Endothelial cell of umbilical vein (primary cell): ENCODE results near the gene KIR3DL3. TPM values are rescaled to one million over a fixed set of nuclear protein-coding genes. Genes with fewer than 3 reads are reported as not detected.
"Not testable (repeated sequence)": the region's sequence is repeated elsewhere in the genome, so short reads cannot be mapped to it uniquely, and the experiment has no call there.

ENCODE experiments used
- BruUV-seq: library from RNA; stranded (reverse); fragments of 400-500 nt; replicated peaks from 2 replicates; lab custom pipeline; 2021; lab: Mats Ljungman, UMichigan
- CTCF ChIA-PET: fragments of 300-600, 350-600 bp; sonication (Branson Sonifier 250); formaldehyde crosslinking; loops from one replicate; lab custom pipeline; 2021; ENCODE audit warnings: antibody characterized with exemption, inconsistent platforms; lab: Charles Lee
- POLR2A ChIA-PET: fragments of 300-600, 350-600 bp; sonication (Branson Sonifier 250); formaldehyde crosslinking; loops from one replicate; lab custom pipeline; 2021; ENCODE audit warnings: antibody characterized with exemption, inconsistent platforms; lab: Charles Lee
- DNase-seq: peaks from one replicate; pipeline ENCODE4 v3.0.0-alpha.2; 2011; ENCODE audit warnings: low read depth, low spot score
- FAIRE-seq: peaks from 2 replicates; lab custom pipeline; 2011; peaks lifted over from hg19 to GRCh38; lab: Jason Lieb, UNC
- H2AFZ ChIP-seq: 2 replicates; pipeline ENCODE4 v1.6.0; 2012; ENCODE audit warnings: low read depth, low read length, control low read depth, inconsistent platforms
- H3K27ac ChIP-seq: 2 replicates; pipeline ENCODE4 v1.5.1; 2011; ENCODE audit warnings: low read depth, mild to moderate bottlenecking, control low read depth, low read length, moderate library complexity; ENCODE audit not compliant: insufficient read depth
- H3K27me3 ChIP-seq, 2 experiments: 2 replicates each; pipeline versions ENCODE4 v1.6.0 to v1.6.1; 2011; ENCODE audit warnings: low read length in 2 of 2, mixed read lengths in 1 of 2; ENCODE audit not compliant: control insufficient read depth in 2 of 2, insufficient read depth in 2 of 2
- H3K36me3 ChIP-seq, 2 experiments: 2 replicates in 1 of 2; 3 replicates in 1 of 2; pipeline ENCODE4 v1.5.1; 2011; ENCODE audit warnings: low read length in 2 of 2, mild to moderate bottlenecking in 1 of 2, moderate library complexity in 1 of 2; ENCODE audit not compliant: control insufficient read depth in 2 of 2, insufficient read depth in 2 of 2; ENCODE audit errors: extremely low read depth in 1 of 2
- H3K4me1 ChIP-seq: 3 replicates; pipeline ENCODE4 v1.5.1; 2011; ENCODE audit warnings: mild to moderate bottlenecking, low read length; ENCODE audit not compliant: control insufficient read depth, insufficient read depth; ENCODE audit errors: extremely low read depth
- H3K4me2 ChIP-seq: 2 replicates; pipeline ENCODE4 v1.6.1; 2011; ENCODE audit warnings: low read length, control low read depth, mixed read lengths; ENCODE audit not compliant: insufficient read depth
- H3K4me3 ChIP-seq, 3 experiments: fragments of 200-600 bp in 1 of 3; sonication (generic), shearing (Covaris generic) in 1 of 3; replicated peaks in 1 of 3; 2 replicates each; pipeline ENCODE4 v1.5.1; 2011 to 2016; ENCODE audit warnings: control low read depth in 3 of 3, low read length in 3 of 3, mild to moderate bottlenecking in 2 of 3, inconsistent platforms in 1 of 3, low read depth in 1 of 3, moderate library complexity in 1 of 3; ENCODE audit not compliant: insufficient read depth in 1 of 3
- H3K79me2 ChIP-seq: 2 replicates; pipeline ENCODE4 v1.6.0; 2012; ENCODE audit warnings: low read length, inconsistent platforms; ENCODE audit not compliant: control insufficient read depth, insufficient read depth
- H3K9ac ChIP-seq: replicated peaks from 2 replicates; pipeline ENCODE3; 2011; ENCODE audit warnings: low read length, control low read depth; ENCODE audit not compliant: insufficient read depth; ENCODE audit errors: extremely low read depth
- H3K9me1 ChIP-seq: replicated peaks from 3 replicates; pipeline ENCODE4 v1.6.0; 2011; ENCODE audit warnings: mild to moderate bottlenecking, low read length; ENCODE audit not compliant: control insufficient read depth, insufficient read depth; ENCODE audit errors: extremely low read depth
- H3K9me3 ChIP-seq: replicated peaks from 2 replicates; pipeline ENCODE4 v1.5.1; 2012; ENCODE audit warnings: low read length, inconsistent platforms; ENCODE audit not compliant: control insufficient read depth, insufficient read depth
- H4K20me1 ChIP-seq: replicated peaks from 2 replicates; pipeline ENCODE3; 2011; ENCODE audit warnings: mild to moderate bottlenecking, low read length; ENCODE audit not compliant: control insufficient read depth, insufficient read depth; ENCODE audit errors: extremely low read depth
- EZH2 ChIP-seq: IDR thresholded peaks from 2 replicates; pipeline ENCODE4 v1.6.1; 2012; ENCODE audit warnings: borderline replicate concordance, low read depth, mild to moderate bottlenecking, moderate library complexity, low read length, inconsistent platforms; ENCODE audit not compliant: severe bottlenecking
- FOS ChIP-seq: IDR thresholded peaks from 2 replicates; pipeline ENCODE4 v1.6.1; 2011; ENCODE audit warnings: mild to moderate bottlenecking, low read length, moderate library complexity, borderline replicate concordance; ENCODE audit not compliant: insufficient read depth
- GATA2 ChIP-seq: IDR thresholded peaks from 2 replicates; pipeline ENCODE4 v1.7.0; 2011; ENCODE audit warnings: low read depth, mild to moderate bottlenecking, moderate library complexity, mixed read lengths, low read length; ENCODE audit not compliant: insufficient read length, insufficient read depth
- JUN ChIP-seq: IDR thresholded peaks from 2 replicates; pipeline ENCODE4 v1.6.1; 2011; ENCODE audit warnings: borderline replicate concordance, low read depth; ENCODE audit not compliant: insufficient read length, insufficient read depth
- MYC ChIP-seq: IDR thresholded peaks from one replicate; pipeline ENCODE4 v1.6.1; 2011; ENCODE audit warnings: mild to moderate bottlenecking, low read depth, low read length
- POLR2A ChIP-seq: IDR thresholded peaks from 2 replicates; pipeline ENCODE4 v1.6.1; 2012; ENCODE audit warnings: low read depth, mild to moderate bottlenecking, control low read depth, low read length
- POLR2AphosphoS5 ChIP-seq: IDR thresholded peaks from 2 replicates; pipeline ENCODE4 v1.6.1; 2012; ENCODE audit warnings: low read depth, mild to moderate bottlenecking, control low read depth, low read length, moderate library complexity; ENCODE audit not compliant: insufficient read depth
- dilution Hi-C: fragments of 300-500 bp; cut with MboI; formaldehyde crosslinking; loops from one replicate; pipeline ENCODE4 v1.15.0; 2019; ENCODE audit warnings: low sequenced_read_pairs; ENCODE audit not compliant: extremely low pct_ligation_motif_present
- intact Hi-C: fragments of 100-400 bp; cut with micrococcal nuclease; formaldehyde crosslinking; loops from one replicate; pipeline ENCODE4 v1.10.0; 2022
- polyA plus RNA-seq, 4 experiments: library from polyadenylated mRNA; depleted of rRNA in 3 of 4; stranded (reverse) in 3 of 4; unstranded in 1 of 4; fragments of >200 nt; gene quantifications; 2 replicates each; pipeline versions ENCODE4 v1.2.1 to v1.2.3, GENCODE V29; 2011 to 2012; ENCODE audit warnings: missing spikeins in 1 of 4
- total RNA-seq: library from RNA; stranded (reverse); gene quantifications from 2 replicates; pipeline ENCODE4 v1.2.3, GENCODE V29; 2021
- TF ChIP-seq, protein P1 (sequence below): IDR thresholded peaks from 2 replicates; pipeline ENCODE4 v1.6.1; 2011; ENCODE audit not compliant: insufficient read depth, insufficient read length
- TF ChIP-seq, protein P2 (sequence below), 2 donors: IDR thresholded peaks; 1 replicate in 1 of 2; 2 replicates in 1 of 2; pipeline ENCODE4 v1.5.1; 2011; ENCODE audit warnings: low read length in 2 of 2, mild to moderate bottlenecking in 2 of 2, moderate library complexity in 2 of 2, control low read depth in 1 of 2, inconsistent platforms in 1 of 2, low read depth in 1 of 2; ENCODE audit not compliant: insufficient read depth in 1 of 2; ENCODE audit errors: extremely low read depth in 1 of 2

KIR3DL3 gene
- total and polyA plus RNA-seq, 2 donors (not counting 3 experiments of a cell fraction or from before 2014, with no cell fraction given): not detected

DNA sequence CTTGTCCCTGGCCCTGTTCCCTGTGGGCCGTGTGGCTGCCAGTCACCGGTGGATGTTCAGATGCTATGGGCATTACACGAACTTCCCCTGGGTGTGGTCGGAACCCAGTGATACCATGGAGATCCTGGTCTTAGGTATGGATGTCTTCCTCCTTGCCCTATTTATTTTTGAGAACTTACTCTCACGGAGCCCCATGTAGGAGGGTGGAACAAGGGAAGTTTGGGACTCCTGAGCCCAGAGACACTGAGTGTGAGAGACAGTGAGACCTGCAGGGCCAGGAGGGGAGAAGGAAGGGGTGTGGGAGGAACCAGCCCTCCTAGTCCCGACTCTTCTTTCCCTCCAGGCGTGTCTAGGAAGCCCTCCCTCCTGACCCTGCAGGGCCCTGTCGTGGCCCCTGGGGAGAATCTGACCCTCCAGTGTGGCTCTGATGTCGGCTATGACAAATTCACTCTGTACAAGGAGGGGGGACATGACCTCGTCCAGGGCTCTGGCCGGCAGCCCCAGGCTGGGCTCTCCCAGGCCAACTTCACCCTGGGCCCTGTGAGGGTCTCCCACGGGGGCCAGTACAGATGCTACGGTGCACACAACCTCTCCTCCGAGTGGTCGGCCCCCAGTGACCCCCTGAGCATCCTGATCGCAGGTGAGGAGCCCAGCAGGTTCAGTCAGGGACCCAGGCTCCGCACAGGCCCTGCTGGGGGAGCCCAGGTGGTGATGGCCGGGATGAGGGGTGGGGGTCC is 14.9 kb upstream of the KIR3DL3 start:
- dilution Hi-C loops (no loop called here), intact Hi-C loops (no loop called here)
- no peaks in the 10 kb centered on the region for H3K36me3 ChIP-seq
- BruUV-seq: no TSS peak
- H4K20me1 ChIP-seq: no peaks in the 10 kb centered on the region
- H3K4me1 ChIP-seq: no peaks in the 10 kb centered on the region
- no peak overlapping the region for H3K4me3 ChIP-seq
- CTCF ChIA-PET: no interaction called here
- H3K9ac ChIP-seq: no peak overlapping the region
- FAIRE-seq (no peak), DNase-seq (no peak)
- H2AFZ ChIP-seq: no peak overlapping the region
- no peak overlapping the region for H3K4me2 ChIP-seq
- H3K9me3 ChIP-seq: no peaks in the 10 kb centered on the region
- no peaks in the 10 kb centered on the region for H3K9me1 ChIP-seq
- TF ChIP-seq MYC (no peak), POLR2AphosphoS5 (no peak), EZH2 (no peak), FOS (no peak), POLR2A (no peak), JUN (no peak), GATA2 (no peak)
- TF ChIP-seq, protein P1, sequence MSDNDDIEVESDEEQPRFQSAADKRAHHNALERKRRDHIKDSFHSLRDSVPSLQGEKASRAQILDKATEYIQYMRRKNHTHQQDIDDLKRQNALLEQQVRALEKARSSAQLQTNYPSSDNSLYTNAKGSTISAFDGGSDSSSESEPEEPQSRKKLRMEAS: no peak
- TF ChIP-seq, protein P2, sequence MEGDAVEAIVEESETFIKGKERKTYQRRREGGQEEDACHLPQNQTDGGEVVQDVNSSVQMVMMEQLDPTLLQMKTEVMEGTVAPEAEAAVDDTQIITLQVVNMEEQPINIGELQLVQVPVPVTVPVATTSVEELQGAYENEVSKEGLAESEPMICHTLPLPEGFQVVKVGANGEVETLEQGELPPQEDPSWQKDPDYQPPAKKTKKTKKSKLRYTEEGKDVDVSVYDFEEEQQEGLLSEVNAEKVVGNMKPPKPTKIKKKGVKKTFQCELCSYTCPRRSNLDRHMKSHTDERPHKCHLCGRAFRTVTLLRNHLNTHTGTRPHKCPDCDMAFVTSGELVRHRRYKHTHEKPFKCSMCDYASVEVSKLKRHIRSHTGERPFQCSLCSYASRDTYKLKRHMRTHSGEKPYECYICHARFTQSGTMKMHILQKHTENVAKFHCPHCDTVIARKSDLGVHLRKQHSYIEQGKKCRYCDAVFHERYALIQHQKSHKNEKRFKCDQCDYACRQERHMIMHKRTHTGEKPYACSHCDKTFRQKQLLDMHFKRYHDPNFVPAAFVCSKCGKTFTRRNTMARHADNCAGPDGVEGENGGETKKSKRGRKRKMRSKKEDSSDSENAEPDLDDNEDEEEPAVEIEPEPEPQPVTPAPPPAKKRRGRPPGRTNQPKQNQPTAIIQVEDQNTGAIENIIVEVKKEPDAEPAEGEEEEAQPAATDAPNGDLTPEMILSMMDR (IDR thresholded peaks at IDR 0.05; ENCODE audit: extremely low read depth in 1 of 2, insufficient read depth in 1 of 2, low read depth in 1 of 2, low read length in 2 of 2): no peak
- H3K27ac ChIP-seq: no peak overlapping the region
- POLR2A ChIA-PET: no interaction called here
- no peaks in the 10 kb centered on the region for H3K79me2 ChIP-seq
- H3K27me3 ChIP-seq: no peaks in the 10 kb centered on the region

DNA sequence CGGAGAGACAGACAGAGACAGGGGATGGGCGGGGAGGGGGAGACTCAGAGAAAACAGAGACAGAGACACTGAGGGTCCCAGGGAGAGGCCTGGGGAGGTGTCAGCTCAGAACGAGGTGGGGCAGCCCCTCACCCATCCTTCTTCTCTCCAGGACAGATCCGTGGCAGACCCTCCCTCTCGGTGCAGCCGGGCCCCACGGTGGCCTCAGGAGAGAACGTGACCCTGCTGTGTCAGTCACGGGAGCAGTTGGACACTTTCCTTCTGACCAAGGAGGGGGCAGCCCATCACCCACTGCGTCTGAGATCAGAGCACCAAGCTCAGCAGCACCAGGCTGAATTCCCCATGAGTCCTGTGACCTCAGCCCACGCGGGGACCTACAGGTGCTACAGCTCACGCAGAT is 14.3 kb upstream of the KIR3DL3 start:
- H2AFZ ChIP-seq, intact Hi-C loops, H3K36me3 ChIP-seq, BruUV-seq, FAIRE-seq, H3K4me1 ChIP-seq, H3K4me2 ChIP-seq, H3K9me1 ChIP-seq, H4K20me1 ChIP-seq, H3K79me2 ChIP-seq, H3K4me3 ChIP-seq, H3K9ac ChIP-seq, H3K9me3 ChIP-seq, POLR2A ChIA-PET, DNase-seq, CTCF ChIA-PET, H3K27ac ChIP-seq, dilution Hi-C loops, H3K27me3 ChIP-seq: not testable (repeated sequence)
